NCI-H69 (cell line): ENCODE data around the gene ANKRD22.

Experiments
- DNase-seq: peaks from one replicate; lab custom pipeline; 2025; lab: John Stamatoyannopoulos, UW

ANKRD22 gene

DNA sequence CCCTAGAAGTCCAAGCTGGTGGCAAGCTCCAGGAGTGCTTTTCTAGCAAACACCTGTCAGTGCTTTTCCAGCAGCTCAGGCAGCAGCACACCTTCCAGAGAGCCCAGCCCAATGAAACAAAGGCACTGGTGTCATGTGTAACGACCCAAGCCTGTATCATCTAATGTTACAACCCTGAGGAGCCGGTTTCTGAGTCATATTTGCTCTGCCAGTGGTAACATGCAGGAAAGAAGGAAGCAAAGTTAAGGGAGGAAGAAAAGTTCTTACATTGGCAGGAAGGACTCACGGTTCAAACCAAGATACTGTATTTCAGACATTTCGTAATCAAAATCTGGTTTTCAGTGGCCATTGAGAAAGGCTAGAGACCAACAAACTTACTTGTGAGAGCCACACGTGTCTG is at the start of gene ANKRD22:
Gene ANKRD22 (minus strand): TSS at position 139 of the 400 bp plus-strand sequence. CDS start 237 bp downstream, outside the sequence.
- peak; percentile 80 for DNase-seq

DNA sequence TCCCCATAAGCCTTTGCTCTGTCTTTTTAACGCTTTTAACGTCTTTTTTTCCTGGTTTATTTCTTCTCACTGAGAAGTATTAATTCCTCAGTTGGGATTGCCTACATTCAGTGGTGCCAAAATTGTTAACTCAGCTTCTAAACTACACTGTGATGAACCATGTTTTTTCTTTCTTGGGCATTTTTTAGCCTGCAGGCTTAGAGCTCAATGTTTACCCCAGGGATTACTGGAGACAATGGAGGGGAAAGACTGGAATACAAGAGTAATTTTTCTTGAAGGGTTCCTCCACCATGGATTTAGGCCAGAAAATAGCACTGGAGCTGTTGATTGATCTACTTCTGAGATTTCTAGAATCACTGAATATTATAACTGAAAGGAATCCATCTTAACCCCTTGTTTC is 48.2 kb upstream of the ANKRD22 start:
- peak; percentile 60 for DNase-seq

DNA sequence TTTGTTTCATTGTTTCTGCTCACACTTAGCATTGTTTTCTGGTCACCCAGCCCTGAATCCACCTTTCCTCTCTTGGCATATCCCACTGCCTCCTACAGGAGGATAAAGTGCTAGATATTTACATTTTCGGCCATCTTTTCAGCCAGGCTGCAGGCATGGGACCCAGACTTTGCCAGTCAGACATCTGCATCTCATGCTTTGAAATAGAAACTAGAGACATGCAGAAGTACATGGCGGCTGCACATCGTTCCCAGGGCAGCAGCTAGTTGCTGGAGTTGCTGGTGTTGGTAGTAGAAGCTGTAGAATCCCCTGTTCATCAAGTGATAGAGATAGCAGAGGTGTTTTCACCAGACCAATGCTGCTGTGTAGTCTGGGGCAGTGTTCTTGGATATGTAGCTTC is 47.1 kb upstream of the ANKRD22 start:
- peak; percentile 10 for DNase-seq

DNA sequence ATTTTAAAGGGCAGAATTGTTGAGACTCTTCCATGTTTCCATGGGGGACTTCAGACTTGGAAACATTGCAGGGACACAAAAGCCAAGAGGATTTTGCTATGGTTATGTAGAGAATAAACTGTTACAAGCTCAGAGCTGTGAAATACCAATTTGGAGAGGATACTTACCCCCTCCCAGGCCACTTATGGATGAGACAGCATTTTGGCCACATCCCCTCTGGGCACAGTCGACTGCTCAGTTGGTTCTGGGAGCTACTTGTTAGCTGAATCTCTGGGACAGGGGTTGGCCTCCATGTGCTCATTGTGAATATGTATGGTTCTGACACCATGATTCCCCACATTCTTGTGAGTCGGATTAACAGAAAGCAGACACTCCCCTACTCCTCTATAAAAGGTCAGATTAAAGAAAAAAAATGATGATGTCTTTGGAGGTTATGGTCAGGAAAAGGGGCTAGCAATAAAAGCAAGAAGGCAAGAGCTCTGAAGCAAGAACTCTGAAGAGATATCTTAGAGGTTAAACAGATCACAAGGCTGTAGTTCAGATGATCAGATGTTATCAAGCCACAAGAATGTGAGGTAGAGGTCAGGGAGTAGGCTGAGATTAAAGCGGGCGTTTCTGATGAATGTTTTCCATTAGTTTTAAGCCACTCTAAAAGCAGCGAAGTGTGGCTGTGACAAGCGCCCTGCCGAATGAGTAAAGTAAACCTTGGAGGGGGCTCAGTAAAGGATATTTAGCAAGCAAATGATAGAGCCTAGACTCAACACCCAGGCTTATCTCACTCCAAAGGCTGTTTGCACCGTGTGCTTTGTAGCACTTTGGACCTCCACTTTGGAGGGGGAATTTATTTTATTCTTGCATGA is 45.6 kb upstream of the ANKRD22 start:
- DNase-seq: peak; percentile 67

DNA sequence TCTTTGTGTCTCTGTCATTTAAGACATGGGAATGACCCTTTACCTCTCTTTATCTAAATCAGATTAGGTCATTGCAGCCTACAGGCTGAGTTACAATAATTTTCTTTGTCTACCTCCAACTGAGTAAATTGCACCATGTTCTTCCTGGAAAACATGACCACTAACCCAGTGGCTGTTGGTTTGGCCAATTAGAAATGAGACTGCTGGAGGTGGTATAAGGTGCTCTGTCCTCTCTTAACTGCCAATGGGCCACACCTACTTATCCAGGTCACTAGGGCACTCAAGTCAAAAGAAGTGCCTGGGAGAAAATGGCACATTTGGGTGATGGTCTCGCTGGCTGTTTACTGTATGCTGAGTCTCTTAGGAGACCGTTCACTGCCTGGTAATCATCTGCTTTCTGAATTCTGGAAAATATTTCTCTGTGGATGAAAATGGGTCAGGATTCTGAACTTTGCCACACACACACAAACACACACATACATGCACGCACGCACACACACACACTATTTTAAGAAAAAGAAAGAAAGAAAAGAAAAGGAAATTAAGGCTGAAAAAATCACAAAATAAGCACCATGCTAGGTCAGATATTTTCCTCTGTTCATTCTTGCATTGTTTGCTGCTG is 44.8 kb upstream of the ANKRD22 start:
- DNase-seq: peak; percentile 93

DNA sequence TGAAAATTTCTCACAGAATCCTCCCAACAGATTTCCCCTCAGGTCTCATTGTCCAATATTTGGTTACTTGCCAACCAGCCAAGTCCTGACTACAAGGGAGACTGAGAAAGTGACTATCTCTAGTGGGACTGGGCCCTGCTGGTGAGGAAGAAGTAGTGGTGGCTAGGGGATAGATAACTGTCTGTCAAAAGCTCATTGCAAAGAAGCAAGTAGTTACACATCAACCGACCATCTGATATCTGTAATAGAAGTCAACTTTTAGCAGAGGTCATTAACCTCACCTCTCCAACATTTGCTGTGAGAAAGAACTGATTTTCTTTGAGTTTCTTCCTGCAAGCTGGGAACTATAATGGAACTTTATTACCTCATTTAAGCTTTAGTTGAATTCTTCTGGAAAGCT is 43.6 kb upstream of the ANKRD22 start:
- DNase-seq: peak; percentile 60

DNA sequence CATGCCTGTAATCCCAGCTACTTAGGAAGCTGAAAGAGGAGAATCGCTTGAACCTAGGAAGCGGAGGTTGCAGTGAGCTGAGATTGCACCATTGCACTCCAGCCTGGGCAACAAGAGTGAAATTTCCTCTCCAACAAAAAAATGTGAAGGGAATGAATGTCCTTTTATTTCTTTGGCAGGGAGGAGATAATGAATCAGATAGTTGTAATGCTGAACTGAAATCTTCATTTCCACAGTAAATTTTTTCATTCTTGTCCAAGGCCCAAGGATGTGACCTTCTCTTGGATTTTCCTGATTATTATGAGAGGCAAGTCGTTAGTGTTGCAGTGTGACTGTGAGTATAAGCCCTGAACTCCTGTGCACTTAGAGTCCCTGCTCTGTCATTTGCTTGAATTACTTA is 42.0 kb upstream of the ANKRD22 start:
- no peak for DNase-seq

DNA sequence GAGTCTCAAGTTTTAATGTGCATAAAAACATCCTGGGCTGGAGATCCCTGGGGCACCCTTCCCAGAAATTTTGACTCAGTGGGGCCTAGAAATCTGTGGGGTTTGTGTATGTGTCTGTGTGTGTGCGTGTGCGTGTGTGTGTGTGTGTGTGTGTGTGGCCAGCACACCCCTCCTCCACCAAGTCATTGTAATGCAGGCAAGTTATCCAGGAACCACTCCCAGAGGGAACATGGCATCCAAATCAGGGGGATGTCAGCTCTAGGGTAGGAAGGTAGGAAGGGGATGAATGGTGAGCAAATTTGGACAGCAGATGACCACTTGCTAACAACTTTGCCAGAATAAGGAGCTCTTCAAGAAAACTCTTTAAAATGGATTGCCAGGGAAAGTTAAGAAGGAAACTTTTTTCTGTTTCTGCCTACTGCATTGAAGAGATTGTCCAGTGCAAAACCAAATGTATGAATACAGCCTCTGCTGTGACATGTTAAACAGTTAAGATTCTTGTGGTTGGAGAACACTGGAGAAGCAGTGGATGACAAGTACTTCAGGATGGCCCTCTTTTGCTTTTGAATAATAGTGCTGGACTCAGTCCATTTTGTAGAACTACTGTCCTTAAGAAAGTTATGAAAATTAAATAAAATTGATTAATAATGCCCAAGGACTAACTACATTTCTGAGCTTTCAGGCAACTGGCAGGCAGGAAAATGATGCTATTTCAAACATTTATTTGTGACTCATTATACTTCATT is 40.8 kb upstream of the ANKRD22 start:
- DNase-seq: no peak

DNA sequence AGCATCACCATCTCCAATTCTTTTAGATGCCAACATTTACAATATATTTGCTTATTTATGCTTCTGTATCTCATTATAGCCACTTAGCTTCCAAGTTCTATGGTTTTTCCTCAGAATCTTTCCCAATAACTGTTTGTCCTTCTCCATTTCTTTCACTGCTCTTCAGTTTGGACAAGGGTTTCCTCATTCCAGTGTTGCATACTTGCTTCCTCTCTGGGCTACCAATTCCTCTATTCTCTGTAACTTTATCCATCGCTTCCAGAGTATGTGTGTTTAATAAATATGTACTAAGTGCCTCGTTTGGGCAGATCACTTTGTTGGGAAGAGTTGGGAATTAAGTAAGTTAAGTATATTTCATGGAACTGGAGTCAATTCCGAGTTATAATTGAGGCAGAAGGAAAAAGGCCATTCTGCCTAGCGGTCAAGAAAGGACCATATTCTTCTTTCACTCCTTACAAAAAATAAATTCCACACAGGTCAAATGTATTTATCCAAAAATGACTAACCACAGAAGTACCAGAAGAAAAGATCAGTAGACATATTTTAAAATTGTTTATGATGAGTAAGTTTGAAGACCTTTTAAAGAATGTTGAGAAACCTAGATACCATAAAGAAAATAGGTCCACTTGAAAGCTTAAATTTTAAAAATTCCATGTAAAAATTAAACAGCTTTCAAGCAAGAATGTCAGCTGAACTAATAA is 39.2 kb upstream of the ANKRD22 start:
- no peak for DNase-seq

DNA sequence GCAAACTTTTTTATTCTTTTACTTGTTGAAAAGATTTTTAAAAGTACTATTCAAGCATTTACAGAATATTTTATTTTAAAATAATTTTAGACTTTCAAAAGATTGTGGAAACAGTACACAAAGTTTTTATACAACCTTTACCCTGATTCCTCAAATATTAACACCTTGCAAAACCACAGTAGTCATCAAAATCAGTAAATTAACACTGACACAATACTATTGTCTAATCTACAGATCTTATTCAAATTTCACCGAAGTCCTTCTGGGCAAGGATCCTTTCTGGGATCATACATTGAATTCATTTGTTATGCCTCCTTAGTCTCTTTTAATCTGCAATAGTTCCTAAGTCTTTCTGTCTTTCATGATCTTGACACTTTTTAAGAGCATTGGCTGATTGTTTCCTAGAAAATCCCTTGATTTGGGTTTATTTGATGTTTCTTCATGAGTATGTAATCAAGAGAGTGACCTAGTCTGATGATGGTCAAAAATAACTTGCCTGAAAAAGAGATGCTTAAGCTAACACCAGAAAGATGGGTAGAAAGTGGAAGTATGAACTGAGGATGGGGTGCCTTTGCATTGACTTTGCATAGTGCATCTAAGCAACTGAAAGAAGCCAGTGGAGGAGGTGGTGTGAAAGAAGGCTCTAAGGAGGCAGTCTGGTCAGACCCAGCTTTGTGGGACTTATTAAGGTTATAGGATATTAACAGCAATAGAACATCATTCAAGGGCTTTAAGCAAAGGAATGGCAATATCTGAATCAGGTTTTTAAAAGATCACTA is 38.1 kb upstream of the ANKRD22 start:
- DNase-seq: no peak

DNA sequence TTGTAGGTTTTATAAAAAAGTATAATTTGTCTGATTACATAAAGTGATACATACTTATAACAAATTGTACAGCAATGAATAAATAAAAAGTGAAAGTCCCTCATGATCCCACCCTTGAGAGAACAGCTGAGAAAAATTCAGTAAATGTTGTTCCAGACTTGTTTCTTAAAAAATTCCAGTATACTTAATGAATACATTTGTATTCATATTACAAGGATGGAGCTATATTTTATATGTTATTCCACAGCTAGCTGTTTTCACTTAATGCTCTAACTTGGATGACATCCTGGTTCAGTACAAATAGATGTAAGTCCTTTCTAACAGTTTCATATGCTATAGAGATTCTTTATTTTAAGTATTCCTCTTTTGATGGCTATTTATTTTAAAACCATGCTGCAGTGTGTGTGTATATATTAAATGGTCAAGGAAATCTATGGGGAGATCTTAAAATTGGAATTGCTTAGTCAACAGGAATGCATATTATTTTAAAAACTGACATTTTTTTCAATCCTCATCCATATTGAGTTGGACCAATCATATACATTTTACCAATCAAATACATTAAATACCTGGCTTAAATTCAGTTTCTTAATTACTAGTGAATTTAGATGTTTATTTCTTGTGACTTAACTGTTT is 37.3 kb upstream of the ANKRD22 start:
- DNase-seq: no peak

DNA sequence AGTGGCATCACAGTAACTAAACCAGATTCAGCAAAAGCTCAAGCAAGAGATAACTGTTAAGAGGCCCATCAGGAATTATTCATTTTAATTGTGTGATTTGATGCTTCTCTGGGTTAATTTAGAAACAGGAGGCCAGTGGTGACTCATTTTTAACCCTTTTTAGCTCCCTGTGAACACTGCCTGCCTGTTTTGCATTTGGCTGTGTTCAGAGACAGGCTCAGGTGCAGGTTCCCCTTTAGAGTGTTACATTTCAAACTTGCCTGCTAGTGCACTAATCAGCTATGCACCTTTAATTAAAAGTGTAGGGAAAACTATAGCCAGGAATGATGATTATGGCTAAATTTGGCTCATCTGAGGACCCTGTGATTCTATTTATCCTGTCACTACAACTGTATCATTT is 34.9 kb upstream of the ANKRD22 start:
- DNase-seq: peak; percentile 48

DNA sequence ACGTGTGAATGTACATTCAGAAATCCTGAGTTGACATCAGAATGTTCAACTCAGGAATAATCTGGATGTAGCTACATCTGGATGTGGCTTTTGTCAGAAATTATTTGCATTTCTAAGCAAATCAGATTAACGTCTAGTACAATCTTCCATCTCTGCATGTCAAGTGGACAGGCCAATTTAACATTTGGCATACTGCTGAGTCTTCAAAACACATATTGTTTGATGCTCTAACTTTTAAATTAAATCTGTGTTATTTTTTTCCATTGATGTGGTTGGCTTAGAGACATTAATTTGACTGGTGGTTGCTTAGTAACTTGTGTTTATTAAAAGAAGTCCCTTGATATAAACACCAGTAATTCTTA is 31.8 kb upstream of the ANKRD22 start:
- no peak for DNase-seq

DNA sequence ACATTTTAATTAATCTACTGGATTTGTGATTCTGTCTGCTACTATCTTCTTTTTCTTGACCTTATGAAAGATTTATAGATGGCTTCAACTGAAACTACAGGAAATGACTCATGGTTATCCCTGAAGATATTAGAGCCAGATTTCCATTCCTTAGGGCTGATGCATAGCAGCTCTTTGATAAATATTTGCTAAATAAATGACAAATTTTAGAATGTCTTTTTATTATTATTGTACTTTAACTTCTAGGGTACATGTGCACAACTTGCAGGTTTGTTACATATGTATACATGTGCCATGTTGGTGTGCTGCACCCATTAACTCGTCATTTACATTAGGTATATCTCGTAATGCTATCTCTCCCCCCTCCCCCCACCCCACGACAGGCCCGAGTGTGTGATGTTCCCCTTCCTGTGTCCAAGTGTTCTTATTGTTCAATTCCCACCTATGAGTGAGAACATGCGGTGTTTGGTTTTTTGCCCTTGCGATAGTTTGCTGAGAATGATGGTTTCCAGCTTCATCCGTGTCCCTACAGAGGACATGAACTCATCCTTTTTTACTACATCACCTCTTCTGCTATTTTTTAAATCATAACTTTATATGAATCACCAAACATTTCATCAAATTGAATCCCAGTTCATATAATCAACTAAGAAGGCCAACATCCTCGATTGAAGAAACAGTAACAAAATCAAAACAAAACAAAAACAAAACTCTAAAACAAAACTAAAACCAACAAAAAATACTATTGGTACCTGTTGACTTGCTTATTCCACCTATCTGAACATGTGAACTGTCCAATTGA is 31.2 kb upstream of the ANKRD22 start:
- peak; percentile 13 for DNase-seq

DNA sequence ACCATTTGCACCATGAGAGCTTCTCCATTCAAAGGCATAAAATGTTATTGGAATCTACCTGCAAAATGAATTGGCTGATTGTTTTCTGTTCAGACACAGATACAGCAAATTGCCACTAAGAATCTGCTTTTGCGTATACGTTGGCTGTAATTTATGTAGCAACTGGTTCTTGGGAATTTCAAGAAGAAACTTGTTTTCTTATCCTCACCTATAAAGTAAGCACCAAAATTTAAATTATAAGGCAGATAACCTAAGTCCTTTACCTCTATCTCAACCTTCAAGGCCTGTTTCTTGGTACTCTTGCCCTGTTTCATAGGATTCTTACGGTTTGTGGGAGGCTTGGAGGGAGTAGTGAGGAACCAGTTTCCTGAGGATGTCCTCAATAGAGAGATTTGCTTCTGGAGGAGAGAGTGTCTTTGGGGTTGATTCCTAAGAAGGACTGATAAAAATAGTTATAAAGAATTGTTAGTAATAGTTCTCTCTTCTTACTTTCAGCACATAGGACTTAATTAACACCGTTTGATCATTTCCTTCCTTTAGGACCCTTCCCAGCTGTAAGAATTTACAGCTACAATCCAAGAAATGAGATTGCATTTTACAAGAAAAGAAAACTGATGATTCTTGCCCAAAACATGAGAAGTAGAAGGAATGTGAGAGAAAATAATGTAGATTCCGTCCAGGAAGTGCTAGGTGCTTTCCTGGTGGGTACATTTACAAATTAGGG is 30.4 kb upstream of the ANKRD22 start:
- peak; percentile 43 for DNase-seq

DNA sequence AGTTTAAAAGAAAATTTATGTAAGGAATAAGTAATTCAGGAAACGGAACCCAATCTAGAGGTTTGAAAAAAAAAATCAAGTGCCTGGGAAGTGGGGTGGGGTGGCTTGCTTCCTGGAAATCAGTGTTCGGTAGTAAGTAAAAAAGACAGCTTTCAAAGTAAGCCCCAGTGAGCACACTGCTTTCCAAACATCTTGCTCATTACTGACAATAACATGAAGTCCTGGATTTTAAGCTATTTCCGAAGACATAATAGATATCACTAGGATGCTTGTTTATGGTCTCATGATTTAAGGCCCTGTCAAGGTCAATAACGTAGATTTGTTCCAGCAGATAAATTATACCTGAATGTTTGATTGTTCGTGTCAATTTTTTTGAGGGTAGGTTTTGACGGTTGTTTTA is 29.7 kb upstream of the ANKRD22 start:
- peak; percentile 39 for DNase-seq

DNA sequence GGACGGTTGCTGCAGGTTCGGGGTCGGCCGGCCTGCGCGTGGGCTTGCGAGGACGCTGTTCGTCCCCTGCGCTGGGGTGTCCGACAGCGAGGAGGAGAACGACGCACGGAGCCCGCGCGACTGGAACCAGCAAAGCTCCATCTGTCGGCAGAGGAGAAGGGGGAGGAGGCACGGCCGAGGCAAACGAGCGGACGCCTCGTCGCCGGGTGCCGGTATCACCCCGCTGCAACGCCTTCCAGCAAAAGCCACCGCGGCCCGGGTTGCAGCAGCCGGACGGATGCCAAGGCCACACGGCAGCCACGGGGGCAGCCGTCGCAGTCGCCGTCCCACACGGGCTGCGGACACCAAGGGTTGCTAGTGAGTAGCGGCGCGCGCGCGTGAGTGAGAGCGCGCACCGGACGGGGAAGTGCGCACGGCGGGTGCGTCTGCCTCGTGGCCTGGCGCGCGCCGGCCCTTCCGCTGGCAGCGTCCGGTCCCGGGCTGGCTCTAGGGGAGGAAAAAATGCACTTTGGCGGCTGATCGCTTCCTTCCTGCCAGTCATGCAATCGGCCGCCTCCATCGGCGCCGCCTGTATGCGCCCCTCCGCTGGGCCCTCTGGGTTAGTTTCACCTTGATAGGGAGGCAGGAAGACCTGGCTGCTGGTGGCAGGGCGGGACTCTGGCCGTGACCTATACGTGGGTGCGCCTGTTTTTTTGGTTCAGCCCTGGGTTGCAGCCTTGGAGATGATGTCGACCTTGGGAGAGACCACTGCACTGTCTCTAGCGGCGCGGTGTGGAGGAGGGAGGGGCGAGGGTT is 28.8 kb upstream of the ANKRD22 start:
- DNase-seq: peak; percentile 90

DNA sequence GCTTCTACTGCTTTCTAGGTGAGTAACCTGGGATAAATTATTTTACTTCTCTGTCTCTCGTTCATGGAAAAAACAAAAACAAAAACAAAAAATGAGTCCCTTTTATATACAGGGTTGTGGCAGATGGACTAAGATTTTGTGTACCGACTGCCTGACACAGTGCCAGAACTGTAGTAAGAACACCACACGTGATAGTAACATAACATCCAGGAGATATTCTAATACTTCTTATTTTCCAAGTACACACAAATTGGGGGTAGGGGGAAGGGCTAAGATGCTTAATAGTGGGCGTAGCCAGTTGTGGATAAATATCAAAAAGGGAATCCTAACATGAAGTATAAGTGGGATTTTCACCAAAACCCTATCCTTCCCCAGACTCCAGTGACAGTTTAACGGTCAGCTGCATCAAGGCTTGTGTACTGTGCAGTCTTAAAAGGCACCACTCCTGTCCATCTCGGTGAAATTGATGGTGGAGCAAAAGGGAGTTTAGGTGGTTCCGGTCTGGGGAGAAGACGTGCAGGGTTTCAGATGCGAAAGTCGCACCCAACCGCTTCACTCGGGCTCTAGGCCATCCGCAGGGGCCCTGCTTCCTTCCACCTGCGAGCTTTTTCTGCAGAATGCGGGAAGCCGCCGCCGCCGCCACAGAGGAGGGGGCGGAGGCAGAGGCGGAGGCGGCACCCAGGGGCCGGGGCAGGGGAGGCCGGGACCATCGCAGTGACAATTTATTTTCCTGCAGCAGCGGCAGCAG is 28.1 kb upstream of the ANKRD22 start, which contains the start of gene STAMBPL1:
Gene STAMBPL1 (plus strand): TSS at position 712 of the 748 bp plus-strand sequence. CDS start 21,464 bp downstream, outside the sequence.
- peak; percentile 85 for DNase-seq
